GM20000 (cell line): ENCODE measurements around the gene RBFOX2.

Experiments used
- DNase-seq: peaks from one replicate; pipeline ENCODE4 v3.0.0; 2012; ENCODE audit warnings: low spot score
- CTCF ChIP-seq: IDR thresholded peaks from 2 replicates; pipeline ENCODE4 v1.5.1; 2012; ENCODE audit warnings: mild to moderate bottlenecking, control low read depth; ENCODE audit errors: extremely low read depth, missing control alignments

Gene RBFOX2

DNA sequence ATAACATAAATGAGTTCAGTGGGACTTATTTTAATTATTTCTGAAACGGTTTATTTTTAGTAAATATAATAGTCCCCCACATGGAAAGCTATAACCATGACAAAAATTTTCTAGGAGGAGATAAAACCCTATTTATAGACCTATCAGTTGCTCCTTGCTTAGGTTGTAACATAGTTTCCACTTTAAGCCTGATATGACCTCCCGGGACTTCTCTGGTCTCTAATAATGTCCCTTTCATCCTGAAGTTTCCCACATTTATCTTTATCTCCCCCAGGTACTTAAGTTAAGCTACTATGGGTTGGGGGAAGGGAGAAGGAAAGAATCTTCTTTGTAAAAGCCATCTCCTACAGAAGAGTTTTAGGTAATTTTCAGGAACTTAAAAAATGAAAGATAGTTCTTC is 117.7 kb downstream of the RBFOX2 start:
- no peak for DNase-seq
- TF ChIP-seq CTCF = no peak

- TF ChIP-seq CTCF = no peak
- DNase-seq = no peak
These were observed 118.4 kb downstream of the RBFOX2 start for GRCh38 chr22:35910003-35910769.

GRCh38 chr22:35905894-35906293 is 122.7 kb downstream of the RBFOX2 start:
- no peak for TF ChIP-seq CTCF
- no peak for DNase-seq

GRCh38 chr22:35904752-35905151 is 123.9 kb downstream of the RBFOX2 start:
- TF ChIP-seq CTCF = no peak
- DNase-seq = no peak

DNA sequence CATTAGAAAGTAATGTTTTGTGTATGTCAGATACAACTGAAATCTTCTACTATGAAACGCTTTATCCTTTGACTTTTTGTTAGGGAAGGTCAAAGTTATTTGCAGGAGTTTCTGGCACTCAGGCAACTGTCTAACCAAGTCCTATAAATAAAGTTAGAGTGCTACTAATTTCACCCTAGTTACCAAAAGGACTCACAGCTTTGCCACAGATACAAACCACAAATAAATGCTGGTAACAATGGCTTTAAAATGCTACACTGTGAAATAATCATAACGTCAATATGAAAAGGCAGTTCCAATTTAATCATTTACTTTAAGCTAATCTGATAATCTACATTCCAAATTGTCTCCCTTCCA is 124.3 kb downstream of the RBFOX2 start:
- no peak for TF ChIP-seq CTCF
- DNase-seq = no peak

GRCh38 chr22:35903571-35904335 is 124.9 kb downstream of the RBFOX2 start:
- TF ChIP-seq CTCF = no peak
- DNase-seq = no peak

DNA sequence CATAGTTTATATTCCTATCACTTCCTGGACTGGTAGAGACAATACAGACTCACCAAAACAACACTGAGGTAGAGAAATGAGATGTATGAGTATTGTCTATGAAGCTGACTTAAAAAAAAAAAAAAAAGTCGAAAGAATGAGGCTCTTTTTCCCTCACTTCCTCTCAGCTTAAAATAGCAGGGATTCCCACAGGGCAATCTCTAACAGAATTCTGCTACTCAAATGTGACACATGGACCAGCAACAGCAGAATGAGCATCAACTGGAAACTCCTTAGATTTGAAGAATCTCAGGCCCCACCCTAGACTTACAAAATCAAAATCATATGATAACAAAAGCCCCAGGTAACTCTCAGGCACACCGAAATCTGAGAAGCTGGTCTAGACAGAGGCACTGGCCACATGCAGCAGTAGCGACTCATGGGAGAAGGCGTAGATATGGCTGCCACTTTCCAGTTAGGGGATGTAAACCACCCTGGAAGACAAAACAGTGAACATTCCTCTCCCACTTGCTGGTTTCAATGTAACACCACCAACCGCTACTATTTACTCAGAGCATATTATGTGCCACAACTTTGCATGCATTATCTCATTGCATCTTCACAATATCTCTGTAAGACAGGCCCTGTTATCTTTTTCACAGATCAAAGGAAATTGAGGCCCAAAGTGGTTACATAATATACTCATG is 128.0 kb downstream of the RBFOX2 start:
- no peak for DNase-seq
- no peak for TF ChIP-seq CTCF
